AG09309 (cell line): ENCODE results near the gene NAT14.
"Not testable (repeated sequence)": the region's sequence is repeated elsewhere in the genome, so short reads cannot be mapped to it uniquely, and the experiment has no call there.

Experiments
- DNase-seq: peaks from one replicate; pipeline ENCODE4 v3.0.0-alpha.2; 2010; ENCODE audit warnings: low read depth
- H3K4me3 ChIP-seq: 2 replicates; pipeline ENCODE4 v1.5.1; 2011; ENCODE audit warnings: mild to moderate bottlenecking, low read depth, low read length, moderate library complexity; ENCODE audit not compliant: control insufficient read depth
- TF ChIP-seq, protein P1 (sequence below): IDR thresholded peaks from 2 replicates; pipeline ENCODE4 v1.5.1; 2011; ENCODE audit warnings: mild to moderate bottlenecking, low read depth, low read length, inconsistent platforms; ENCODE audit not compliant: insufficient read depth, control insufficient read depth; ENCODE audit errors: missing control alignments

NAT14 gene

DNA sequence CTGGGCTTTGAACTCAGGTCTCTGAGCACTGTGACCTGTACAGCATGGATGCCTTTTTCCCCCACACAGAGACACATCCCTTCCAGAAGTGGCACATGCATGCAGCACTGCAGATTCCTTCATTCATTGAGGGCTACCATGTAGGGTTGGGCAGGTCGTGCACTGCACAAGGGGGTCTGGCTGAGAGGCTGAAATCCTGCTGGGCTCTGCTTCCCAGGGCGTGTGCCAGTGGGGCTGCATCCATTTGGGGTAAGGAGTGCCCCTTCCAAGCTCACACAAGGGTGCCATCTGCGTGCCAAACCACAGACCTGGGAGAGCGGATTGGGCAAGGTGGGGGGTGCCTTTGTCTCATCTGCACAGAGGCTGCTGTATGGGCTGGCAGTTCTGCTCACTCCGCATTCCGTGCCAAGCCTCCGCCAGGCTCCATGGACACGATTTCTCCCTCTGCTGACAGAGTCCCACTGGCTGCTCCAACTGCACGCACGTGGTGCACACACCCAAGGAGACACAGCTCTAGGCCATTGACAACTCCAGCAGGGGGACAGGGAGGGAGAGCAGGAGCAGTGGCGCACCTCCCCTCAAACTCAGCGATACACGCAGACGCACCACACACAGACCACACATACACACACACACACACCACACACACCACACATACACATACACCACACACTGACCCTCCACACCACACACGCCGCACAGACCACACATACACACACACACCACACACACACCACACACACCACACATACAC, 37.4 kb upstream of the NAT14 start:
- TF ChIP-seq, protein P1, sequence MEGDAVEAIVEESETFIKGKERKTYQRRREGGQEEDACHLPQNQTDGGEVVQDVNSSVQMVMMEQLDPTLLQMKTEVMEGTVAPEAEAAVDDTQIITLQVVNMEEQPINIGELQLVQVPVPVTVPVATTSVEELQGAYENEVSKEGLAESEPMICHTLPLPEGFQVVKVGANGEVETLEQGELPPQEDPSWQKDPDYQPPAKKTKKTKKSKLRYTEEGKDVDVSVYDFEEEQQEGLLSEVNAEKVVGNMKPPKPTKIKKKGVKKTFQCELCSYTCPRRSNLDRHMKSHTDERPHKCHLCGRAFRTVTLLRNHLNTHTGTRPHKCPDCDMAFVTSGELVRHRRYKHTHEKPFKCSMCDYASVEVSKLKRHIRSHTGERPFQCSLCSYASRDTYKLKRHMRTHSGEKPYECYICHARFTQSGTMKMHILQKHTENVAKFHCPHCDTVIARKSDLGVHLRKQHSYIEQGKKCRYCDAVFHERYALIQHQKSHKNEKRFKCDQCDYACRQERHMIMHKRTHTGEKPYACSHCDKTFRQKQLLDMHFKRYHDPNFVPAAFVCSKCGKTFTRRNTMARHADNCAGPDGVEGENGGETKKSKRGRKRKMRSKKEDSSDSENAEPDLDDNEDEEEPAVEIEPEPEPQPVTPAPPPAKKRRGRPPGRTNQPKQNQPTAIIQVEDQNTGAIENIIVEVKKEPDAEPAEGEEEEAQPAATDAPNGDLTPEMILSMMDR: no peak
- no peak overlapping the region for H3K4me3 ChIP-seq
- no peak for DNase-seq

DNA sequence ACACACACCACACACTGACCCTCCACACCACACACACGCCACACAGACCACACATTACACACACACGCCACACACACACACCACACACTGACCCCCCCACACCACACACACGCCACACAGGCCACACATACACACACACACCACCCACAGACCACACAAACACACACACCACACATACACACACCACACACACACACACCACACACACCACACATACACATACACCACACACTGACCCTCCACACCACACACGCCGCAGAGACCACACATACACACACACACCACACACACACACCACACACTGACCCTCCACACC, 36.9 kb upstream of the NAT14 start:
- DNase-seq, H3K4me3 ChIP-seq: not testable (repeated sequence)

DNA sequence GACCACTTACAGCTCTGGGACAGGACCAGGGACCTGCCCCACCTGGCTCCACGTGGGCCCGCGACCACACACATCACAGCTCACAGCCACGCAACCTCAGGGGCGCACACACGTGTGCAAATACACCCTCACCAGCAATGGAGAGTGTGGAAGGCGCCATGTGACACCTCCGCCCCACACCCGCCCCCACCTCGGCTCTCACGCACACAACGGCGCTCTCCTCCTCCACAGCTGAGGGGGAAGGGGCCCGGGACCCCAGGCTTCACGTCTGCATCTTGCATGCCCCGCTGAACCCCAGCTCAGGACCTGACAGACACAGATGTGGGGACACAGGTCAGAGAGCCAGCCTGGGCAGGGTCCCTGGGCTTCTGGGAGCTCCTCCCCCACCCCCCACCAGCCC, 35.5 kb upstream of the NAT14 start:
- no peak overlapping the region for H3K4me3 ChIP-seq
- no peak for DNase-seq
- TF ChIP-seq, protein P1: no peak

DNA sequence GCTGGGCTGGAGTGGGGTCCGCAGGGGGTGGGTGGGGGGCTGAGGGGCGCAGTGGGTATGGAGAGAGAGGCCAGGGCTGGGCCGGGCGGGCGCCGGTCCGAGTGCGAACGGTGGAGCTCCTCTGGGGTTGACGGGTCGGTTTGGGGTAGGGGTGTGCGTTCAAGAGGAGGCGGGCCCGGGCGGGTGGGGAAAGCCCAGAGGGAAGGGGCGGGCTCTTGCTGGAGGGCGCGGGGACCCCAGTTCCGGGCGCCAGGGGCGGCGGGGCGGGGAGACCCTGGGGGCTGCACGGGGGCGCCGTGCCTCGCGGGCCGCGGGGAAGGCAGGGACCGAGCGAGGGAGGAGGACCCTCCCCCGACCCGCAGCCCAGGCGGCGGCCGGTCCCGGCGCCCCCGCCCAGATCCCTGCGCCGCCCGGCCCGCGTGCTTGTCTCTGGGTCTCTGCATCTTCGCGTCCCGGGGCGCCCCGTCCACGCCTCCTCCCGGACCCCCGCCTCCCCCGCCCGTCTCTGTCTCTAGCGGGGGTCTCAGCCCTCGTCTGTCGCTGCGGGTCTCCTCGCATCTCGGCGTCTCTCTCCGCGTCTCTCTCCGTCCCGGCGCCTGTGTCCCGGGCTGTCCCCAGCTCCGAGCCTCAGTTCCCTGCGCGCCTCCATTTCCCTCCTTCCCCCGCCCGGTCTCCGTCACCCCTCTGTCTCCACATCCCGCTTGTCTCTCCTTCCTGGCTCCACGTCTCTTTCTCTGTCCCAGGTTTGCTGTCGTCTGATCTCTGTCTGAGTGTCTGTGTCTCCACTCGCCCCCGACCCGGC, 33.6 kb upstream of the NAT14 start:
- TF ChIP-seq, protein P1: no peak
- H3K4me3 ChIP-seq: no peak overlapping the region; the same call in none of the 2 replicates
- no peak for DNase-seq

DNA sequence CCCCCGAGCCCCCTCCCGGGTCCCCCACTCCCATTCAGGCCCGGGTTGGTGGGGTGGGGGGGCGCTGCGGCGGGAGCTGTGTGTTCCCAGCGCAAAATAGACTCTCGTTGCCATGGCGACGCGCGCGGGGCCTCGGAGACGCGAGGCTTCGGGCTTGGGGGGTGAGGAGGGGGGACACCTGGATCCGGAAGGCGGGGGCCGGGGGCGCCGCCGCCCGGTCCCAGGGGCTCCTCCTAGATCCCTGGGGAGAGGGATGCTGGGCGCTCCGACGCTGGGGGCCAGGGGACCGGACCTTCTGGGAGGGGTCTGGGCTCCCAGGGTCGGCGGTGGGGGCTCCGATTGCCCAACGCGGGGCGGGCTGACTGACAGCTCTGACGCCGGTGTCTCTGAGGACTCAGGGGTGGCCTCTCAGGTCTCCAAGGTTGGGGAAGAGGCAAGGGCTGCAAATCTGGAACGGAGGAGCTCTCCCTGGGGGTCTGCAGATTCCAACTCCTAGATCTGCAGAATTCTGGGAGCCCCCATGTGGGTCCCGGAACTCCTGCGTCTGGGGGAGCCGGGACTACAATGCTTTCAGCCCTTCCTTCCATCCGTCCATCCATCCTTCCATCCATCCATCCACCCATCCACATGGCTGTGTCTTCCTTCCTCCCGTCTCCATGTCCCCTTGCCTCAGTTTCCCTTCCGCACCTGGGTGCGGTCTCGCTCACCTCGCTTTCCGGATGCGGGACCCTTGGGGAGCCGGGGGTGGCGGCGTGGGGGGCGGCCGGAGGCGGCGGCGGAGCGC, 32.8 kb upstream of the NAT14 start:
- TF ChIP-seq, protein P1: no peak
- DNase-seq: no peak
- H3K4me3 ChIP-seq: no peak overlapping the region

DNA sequence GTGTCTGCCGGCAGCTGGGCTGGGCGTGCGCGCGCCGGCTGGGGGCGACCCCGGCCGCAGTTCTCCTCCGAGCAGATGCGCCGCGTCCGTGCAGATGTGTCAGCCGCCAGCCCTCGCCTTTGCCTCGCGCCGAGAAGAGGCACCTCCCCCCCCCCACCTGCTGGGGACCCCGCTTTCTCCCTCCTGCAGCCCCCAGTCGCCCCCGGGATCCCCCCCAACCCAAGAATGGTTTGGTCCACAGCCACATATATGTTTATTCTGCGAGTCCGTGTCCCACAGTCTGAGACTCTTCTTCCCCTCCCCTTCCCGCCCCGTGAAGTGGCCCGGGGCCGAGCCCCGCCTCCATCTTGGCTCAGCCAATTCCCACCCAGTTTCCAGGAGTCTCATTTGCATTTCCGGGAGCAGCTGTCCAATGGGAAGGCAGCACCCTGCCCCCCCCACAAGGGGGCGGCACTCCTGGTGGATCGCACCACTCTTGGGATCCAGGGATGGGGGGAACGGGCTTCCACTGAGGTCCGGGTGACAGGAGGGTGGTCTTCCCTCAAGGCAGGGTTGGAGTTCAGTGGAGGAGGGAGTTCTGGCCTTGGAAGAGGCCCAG, 32.1 kb upstream of the NAT14 start:
- H3K4me3 ChIP-seq: no peak overlapping the region
- TF ChIP-seq, protein P1: no peak
- DNase-seq: no peak
